Gastrocnemius medialis (tissue), 4 donors: ENCODE measurements around the gene PABPN1L. TPM values are rescaled to one million over a fixed set of nuclear protein-coding genes. Genes with fewer than 3 reads are reported as not detected.

Experiments used
- ATAC-seq, 2 donors: fragments of 150-250 bp; one replicate each; pipeline ENCODE4 v1.9.1; 2016
- DNase-seq, 2 donors: peaks; one replicate each; pipeline ENCODE4 v3.0.0-alpha.2; 2019
- H3K27ac ChIP-seq, 4 donors: fragments of 200-600 bp; sonication (generic); 1 replicate in 1 of 4; 2 replicates in 3 of 4; pipeline ENCODE4 v1.5.1; 2016 to 2018; ENCODE audit warnings: mild to moderate bottlenecking in 2 of 4, moderate library complexity in 1 of 4
- H3K27me3 ChIP-seq, 3 donors: fragments of 200-600 bp; sonication (generic) in 2 of 3; 1 replicate in 1 of 3; 2 replicates in 2 of 3; pipeline versions ENCODE4 v1.5.1 to v1.6.0; 2016 to 2019; ENCODE audit warnings: mild to moderate bottlenecking in 1 of 3, moderate library complexity in 1 of 3
- H3K36me3 ChIP-seq, 2 donors: fragments of 200-600 bp; sonication (generic) in 1 of 2; one replicate each; pipeline ENCODE4 v1.5.1; 2017 to 2018
- H3K4me1 ChIP-seq, 2 donors: fragments of 200-600 bp; sonication (generic) in 1 of 2; one replicate each; pipeline ENCODE4 v1.5.1; 2016 to 2017; ENCODE audit warnings: mild to moderate bottlenecking in 2 of 2
- H3K4me3 ChIP-seq, 4 donors: fragments of 200-600 bp; sonication (generic) in 3 of 4; 1 replicate in 1 of 4; 2 replicates in 3 of 4; pipeline ENCODE4 v1.5.1; 2016 to 2019; ENCODE audit warnings: mild to moderate bottlenecking in 2 of 4
- H3K9me3 ChIP-seq, 3 donors: fragments of 200-600 bp; sonication (generic) in 2 of 3; 1 replicate in 1 of 3; 2 replicates in 2 of 3; pipeline ENCODE4 v1.5.1; 2016 to 2019
- POLR2A ChIP-seq, 2 donors: fragments of 450-650 bp; IDR thresholded peaks; one replicate each; pipeline ENCODE4 v1.6.1; 2017; ENCODE audit warnings: antibody characterized with exemption in 2 of 2, mild to moderate bottlenecking in 2 of 2, moderate library complexity in 2 of 2
- in situ Hi-C, 4 donors: fragments of 200-750 bp; cut with MboI; loops; one replicate each; pipeline versions ENCODE4 v1.15.0 to v1.8.0; 2017; ENCODE audit warnings: low sequenced_read_pairs in 4 of 4
- intact Hi-C: fragments of 100-400 bp; cut with DNase I; formaldehyde crosslinking; loops from one replicate; pipeline ENCODE4 v1.15.1; 2023; ENCODE audit warnings: low total_unique reads
- total RNA-seq, 4 donors: library from RNA; depleted of rRNA; stranded (reverse); fragments of >200 nt; gene quantifications; one replicate each; pipeline versions ENCODE4 v1.1.0 to v1.2.3, GENCODE V29; 2016
- TF ChIP-seq, protein P1 (sequence below), 5 experiments: fragments of 450-650 bp in 3 of 5; fragments of 200-600 bp in 2 of 5; sonication (generic) in 2 of 5; IDR thresholded peaks in 4 of 5; conservative IDR thresholded peaks in 1 of 5; 1 replicate in 4 of 5; 2 replicates in 1 of 5; pipeline ENCODE4 v1.5.1; 2016 to 2019; ENCODE audit warnings: antibody characterized with exemption in 5 of 5, mild to moderate bottlenecking in 3 of 5, moderate library complexity in 3 of 5

Gene PABPN1L
- total RNA-seq, 4 donors from 2014 or later, result not detected

DNA sequence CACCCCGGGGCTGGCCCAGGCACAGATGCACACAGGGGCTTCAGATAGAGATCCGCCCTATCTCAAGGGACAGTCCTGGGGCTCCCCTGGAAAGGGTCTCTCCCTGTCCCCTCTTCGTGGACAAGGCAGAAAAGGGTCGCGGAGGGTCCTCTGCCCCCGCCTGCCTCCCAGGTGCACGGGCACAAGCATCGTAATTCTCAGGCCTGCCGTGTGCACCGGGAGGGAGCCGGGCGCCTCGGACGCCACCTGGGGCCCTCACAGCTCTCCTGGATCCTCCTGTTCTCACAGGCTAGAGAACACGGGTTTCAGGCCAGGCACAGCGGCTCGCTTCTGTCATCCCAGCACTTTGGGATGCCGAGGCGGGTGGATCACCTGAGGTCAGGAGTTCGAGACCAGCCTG is 11.9 kb upstream of the PABPN1L start:
- Histone ChIP-seq H3K27ac (no peak overlapping the region), H3K9me3 (no peaks in the 10 kb centered on the region), H3K4me3 (no peak overlapping the region), H3K27me3 (no peaks in the 10 kb centered on the region), H3K4me1 (peaks cover 8 to 14% of the 10 kb centered on the region in 2 donors), H3K36me3 (peaks cover 0 to 33% of the 10 kb centered on the region in 2 donors)
- in situ Hi-C loops, result no loop called here
- DNase-seq, result no peak
- intact Hi-C loops, result no loop called here
- ATAC-seq, result no peak
- no peak for TF ChIP-seq POLR2A (IDR thresholded peaks at IDR 0.05)
- TF ChIP-seq, protein P1, sequence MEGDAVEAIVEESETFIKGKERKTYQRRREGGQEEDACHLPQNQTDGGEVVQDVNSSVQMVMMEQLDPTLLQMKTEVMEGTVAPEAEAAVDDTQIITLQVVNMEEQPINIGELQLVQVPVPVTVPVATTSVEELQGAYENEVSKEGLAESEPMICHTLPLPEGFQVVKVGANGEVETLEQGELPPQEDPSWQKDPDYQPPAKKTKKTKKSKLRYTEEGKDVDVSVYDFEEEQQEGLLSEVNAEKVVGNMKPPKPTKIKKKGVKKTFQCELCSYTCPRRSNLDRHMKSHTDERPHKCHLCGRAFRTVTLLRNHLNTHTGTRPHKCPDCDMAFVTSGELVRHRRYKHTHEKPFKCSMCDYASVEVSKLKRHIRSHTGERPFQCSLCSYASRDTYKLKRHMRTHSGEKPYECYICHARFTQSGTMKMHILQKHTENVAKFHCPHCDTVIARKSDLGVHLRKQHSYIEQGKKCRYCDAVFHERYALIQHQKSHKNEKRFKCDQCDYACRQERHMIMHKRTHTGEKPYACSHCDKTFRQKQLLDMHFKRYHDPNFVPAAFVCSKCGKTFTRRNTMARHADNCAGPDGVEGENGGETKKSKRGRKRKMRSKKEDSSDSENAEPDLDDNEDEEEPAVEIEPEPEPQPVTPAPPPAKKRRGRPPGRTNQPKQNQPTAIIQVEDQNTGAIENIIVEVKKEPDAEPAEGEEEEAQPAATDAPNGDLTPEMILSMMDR (IDR thresholded peaks at IDR 0.05 in 4 of 5, conservative IDR thresholded peaks at IDR 0.05 in 1 of 5), result no peak

DNA sequence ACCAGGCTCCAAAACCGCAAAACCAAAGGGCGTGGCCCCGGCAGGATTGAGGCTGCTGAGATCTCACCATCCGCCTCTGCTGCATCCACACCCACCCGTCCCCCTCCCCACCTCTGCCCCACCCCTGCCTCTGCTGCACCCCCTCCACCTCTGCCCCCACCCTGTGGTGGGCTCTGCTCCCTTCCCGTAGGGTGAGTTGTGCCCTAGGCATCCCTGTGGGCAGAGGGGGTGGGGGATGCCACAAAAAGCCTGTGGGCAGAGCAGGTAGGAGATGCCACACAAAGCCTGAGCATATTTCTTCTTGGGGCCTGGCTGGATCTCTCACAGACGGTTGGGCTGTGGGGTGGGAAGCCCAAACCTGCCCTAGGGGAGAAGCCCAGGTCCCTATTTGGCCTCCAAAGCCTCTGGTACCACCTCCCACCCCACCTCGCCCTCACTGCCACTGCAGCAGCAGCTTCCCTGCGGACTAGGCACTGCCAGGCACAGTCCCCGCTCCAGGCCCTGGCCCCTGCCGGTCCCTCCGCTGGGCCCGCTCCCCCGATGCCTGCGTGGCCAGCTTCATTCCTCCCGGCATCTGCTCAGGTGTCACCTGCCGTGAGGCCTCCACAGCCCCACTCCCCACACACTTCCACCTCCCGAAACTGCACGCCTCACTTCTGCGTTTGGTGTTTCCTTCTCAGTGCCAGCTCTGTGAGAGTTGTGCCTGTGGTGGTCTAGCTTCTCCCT is 11.3 kb upstream of the PABPN1L start:
- Histone ChIP-seq H3K27me3 (no peaks in the 10 kb centered on the region), H3K9me3 (no peaks in the 10 kb centered on the region), H3K4me1 (peaks cover 2 to 8% of the 10 kb centered on the region in 2 donors), H3K27ac (no peak overlapping the region), H3K4me3 (no peak overlapping the region), H3K36me3 (peaks cover 0 to 33% of the 10 kb centered on the region in 2 donors)
- in situ Hi-C loops, result no loop called here
- DNase-seq, result no peak
- no peak for TF ChIP-seq POLR2A (IDR thresholded peaks at IDR 0.05)
- TF ChIP-seq, protein P1 (IDR thresholded peaks at IDR 0.05 in 4 of 5, conservative IDR thresholded peaks at IDR 0.05 in 1 of 5), result no peak
- ATAC-seq, result no peak
- intact Hi-C loops, result no loop called here

DNA sequence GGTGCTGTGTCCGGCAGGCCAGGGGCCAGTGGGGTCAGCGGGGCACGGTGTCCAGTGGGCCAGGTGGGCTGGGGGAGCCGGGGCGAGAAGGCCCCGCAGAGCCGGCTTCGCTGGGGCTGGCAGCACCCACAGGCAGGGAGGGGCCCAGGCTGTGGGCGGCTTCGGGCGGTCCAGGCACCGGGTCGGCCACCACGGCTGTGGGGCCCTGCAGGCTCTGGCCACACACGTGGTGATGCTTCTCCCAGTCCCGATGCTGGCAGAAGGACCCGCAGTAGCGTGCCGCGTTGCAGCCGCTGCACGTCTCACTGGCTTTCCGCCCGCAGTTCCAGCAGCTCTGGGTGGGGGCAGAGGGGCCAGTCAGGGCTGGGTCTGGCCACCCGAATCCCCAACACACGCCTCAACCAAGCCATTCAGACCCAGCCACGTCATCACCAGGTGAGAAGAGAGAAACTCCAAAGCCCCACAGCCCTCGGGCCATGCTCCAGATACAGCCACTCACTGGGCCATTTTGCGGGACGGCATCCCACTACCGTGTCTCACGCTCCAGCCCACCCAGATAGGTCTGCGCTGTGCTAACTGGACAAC is 10.6 kb upstream of the PABPN1L start:
- Histone ChIP-seq H3K27me3 (no peaks in the 10 kb centered on the region), H3K36me3 (peaks cover 0 to 30% of the 10 kb centered on the region in 2 donors), H3K4me3 (no peak overlapping the region), H3K9me3 (no peaks in the 10 kb centered on the region), H3K27ac (no peak overlapping the region), H3K4me1 (peaks cover 0 to under 1% of the 10 kb centered on the region in 2 donors)
- TF ChIP-seq, protein P1 (IDR thresholded peaks at IDR 0.05 in 4 of 5, conservative IDR thresholded peaks at IDR 0.05 in 1 of 5), result no peak
- no peak for TF ChIP-seq POLR2A (IDR thresholded peaks at IDR 0.05)
- intact Hi-C loops (no loop called here), in situ Hi-C loops (no loop called here)
- ATAC-seq (no peak), DNase-seq (no peak)

DNA sequence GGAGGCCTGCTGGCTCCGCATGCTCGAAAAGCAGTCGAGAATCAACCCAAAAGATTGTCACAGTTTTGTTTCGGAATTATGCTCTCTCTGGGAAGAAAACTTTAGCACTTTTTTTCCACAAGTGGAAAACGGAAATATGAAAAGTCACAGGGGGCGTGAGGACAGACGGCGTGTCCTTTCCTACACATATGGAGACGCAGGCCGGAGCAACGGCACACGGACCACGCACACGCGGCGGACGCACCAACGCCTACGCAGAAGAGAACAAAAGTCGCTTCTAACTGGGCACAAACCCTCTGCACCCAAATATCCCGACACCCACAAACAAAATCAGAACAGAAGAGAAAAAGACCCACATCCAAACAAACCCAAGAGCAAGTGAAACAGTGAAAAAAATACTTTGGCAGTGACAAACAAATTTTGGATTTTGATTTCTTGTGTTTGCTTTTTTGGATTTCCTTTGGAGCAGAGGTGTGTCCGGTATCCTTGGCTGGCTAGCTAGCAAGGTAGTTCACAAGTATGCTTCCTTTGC is 9.3 kb upstream of the PABPN1L start:
- H3K4me3 ChIP-seq, result no peak overlapping the region
- no peak overlapping the region for H3K27ac ChIP-seq
- TF ChIP-seq, protein P1 (IDR thresholded peaks at IDR 0.05 in 4 of 5, conservative IDR thresholded peaks at IDR 0.05 in 1 of 5), result no peak
- TF ChIP-seq POLR2A (IDR thresholded peaks at IDR 0.05), result no peak
- H3K36me3 ChIP-seq, result peaks cover 0 to 23% of the 10 kb centered on the region in 2 donors
- in situ Hi-C loops, result no loop called here
- ATAC-seq (no peak), DNase-seq (no peak)
- no peaks in the 10 kb centered on the region for H3K4me1 ChIP-seq
- H3K9me3 ChIP-seq, result no peaks in the 10 kb centered on the region
- no peaks in the 10 kb centered on the region for H3K27me3 ChIP-seq
- intact Hi-C loops, result no loop called here
